Stimulated activated CD4-positive, alpha-beta T cell treated with anti-CD3 and anti-CD28 coated beads, Interleukin-1b, Interleukin-23, amount 100 ng/mL, for 48 hours (primary cell): ENCODE results near the gene HDDC2.
"Not testable (repeated sequence)": the region's sequence is repeated elsewhere in the genome, so short reads cannot be mapped to it uniquely, and the experiment has no call there.

ENCODE experiments used
- DNase-seq: peaks from one replicate; pipeline ENCODE4 v3.0.0-alpha.2; 2020

HDDC2 gene

DNA sequence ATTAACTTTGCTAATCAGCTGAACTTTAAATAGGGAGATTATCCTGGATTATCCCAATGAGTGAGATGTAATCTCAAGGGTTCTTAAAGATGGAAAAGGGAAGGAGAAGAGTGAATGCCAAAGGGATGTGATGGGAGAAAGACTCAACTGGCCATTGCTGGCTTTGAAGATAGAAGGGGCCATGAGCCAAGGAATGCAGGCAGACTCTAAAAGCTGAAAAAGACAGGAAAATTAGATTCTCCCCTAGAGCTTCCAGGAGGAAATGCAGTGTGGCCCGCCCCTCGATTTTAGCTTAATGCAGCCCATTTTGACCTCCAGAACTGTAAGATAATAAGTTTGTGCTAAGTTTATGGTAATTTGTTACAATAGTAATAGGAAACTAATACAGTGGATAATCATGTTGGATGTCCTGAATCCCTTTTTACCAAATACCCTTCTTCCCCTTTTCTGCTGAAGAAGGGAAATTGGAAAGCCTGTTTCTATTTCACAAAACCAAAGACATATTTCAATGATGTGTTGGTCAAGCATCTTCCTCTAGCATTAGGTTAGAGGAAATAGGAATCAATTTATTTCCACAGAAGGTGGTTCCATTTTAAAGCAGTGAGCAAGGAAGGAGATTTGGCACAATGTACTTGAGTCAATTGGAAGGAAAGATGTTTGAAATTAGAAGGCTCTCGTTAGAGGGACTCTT lies 3.3 kb upstream of the HDDC2 start:
- no peak for DNase-seq

DNA sequence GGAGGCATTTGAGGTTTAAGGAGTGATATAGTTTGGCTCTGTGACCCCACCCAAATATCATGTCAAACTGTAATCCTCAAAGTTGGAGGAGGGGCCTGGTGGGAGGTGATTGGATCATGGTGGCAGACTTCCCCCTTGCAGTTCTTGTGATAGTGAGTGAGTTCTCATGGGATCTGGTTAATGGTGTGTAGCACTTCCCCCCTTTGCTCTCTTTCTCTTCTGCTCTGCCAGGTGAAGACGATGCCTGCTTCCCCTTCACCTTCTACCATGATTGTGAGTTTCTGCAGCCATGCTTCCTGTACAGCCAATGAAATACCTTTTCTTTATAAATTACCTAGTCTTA lies 1.7 kb upstream of the HDDC2 start:
- DNase-seq, result no peak

DNA sequence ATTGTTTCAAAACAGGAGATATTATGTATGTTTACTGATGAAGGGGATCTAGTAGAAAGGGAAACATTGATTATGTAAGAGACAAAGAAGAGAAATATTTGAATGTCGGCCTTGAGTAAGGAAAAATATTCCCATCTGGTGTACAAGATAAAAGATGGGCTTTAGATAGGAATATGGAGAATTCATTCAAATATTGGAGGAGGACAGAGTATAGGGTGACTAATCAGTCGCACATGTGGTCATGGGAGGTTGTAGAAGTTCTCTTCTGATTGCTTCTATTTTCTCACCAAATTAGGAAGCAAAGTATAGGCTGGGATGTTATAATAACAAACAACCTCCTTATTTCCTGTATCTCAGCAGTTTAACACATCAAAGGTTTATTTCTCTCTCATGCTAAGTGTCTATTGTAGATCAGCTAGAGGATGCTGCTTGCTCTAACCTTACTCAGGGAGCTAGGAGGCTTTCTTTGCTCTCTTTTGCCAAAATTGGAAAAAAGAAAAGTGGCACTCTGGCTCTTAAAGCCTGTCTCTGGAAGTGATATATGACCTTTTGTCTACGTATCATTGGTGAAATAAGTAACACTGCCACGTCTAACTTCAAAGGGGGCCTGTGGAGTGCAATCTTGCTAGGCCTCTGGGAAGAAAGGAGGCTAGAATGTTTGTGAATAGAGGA lies 1.2 kb upstream of the HDDC2 start:
- no peak for DNase-seq

GRCh38 chr6:125300992-125301434 lies 754 bp downstream of the HDDC2 start:
- no peak for DNase-seq

- no peak for DNase-seq
Measured at GRCh38 chr6:125299257-125299656, 2.5 kb downstream of the HDDC2 start.

DNA sequence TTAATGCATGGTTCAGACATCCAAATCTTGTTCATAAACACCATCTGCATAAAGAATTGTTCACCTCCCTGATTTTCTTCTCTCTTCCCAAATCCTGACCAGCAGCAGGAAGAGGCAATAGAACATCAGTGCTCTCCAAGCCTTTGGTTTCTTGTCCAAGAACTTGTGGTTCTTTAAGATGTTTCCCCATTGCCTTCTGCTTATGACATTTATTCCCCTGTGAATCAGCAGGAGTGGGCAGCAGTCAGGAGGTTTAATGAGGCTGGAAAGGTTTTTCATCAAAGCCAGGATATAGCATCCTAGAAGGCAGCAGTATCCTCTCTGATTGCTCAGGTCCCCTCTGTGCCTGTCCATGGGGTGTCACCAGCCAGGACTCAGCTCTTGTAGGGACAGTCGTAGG lies 5.3 kb downstream of the HDDC2 start:
- DNase-seq, result no peak

DNA sequence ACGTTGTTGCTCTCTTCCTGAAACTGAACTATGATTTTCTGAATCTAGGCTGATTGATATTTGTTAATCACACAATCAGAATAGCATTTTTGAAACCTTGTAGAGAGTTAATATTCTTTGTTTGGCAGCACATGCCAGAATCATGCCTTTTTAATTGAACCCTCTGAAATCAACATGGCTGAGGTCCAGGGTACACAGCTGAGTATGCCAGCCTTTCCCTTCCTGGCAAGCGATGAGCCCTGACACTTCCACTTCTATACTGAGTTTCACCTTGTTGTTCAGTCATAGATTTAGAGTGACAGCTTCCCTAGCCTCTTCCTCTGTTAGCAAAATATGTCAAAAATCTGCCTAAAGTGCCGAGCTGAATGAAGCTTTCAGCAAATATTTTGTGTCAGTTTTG lies 6.8 kb downstream of the HDDC2 start:
- no peak for DNase-seq

DNA sequence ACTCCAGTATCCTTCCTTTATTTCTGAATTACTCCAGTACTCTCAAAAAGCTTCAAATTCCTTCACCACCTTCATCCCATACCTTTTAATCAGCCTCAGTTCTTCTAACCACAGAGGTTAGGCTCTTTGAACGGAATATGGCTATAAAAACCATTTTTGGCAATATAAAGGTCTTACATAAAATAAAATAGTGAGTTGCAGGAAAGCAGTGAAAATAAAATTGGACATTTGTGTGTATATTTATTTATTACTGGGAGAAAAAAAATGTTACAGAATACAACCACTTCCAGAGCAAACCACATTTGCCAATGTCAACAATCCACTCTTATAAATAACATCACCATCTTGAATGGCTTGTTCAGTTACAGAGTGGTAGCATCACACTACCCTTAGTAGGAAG lies 7.7 kb downstream of the HDDC2 start:
- DNase-seq, result no peak

- DNase-seq, result no peak
Measured at GRCh38 chr6:125293587-125293986, 8.2 kb downstream of the HDDC2 start.

DNA sequence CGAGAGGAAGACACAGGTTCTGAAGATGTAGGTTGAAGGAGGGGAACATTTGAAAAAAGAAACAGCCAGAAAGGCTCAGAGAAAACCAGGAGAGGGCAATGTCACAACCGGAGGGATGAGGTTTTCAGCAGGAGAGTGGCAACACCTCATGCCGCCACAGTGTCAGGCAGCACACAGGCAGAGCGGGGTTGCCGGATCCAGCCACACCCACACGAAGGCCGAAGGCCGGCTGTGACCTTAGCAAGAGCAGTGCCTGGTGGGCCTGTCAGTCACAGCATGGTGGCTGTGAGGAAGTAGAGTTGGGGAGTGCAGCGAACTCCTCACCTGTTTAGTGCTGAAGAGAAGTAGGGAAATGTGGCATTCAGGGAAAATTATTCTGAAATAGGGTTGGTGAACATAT lies 14.0 kb downstream of the HDDC2 start:
- DNase-seq, result no peak

- DNase-seq, result no peak
Measured at GRCh38 chr6:125285936-125286335, 15.8 kb downstream of the HDDC2 start.

- DNase-seq, result no peak
Measured at GRCh38 chr6:125285353-125285752, 16.4 kb downstream of the HDDC2 start.

GRCh38 chr6:125282470-125282869 lies 19.3 kb downstream of the HDDC2 start:
- not testable (repeated sequence) for DNase-seq

DNA sequence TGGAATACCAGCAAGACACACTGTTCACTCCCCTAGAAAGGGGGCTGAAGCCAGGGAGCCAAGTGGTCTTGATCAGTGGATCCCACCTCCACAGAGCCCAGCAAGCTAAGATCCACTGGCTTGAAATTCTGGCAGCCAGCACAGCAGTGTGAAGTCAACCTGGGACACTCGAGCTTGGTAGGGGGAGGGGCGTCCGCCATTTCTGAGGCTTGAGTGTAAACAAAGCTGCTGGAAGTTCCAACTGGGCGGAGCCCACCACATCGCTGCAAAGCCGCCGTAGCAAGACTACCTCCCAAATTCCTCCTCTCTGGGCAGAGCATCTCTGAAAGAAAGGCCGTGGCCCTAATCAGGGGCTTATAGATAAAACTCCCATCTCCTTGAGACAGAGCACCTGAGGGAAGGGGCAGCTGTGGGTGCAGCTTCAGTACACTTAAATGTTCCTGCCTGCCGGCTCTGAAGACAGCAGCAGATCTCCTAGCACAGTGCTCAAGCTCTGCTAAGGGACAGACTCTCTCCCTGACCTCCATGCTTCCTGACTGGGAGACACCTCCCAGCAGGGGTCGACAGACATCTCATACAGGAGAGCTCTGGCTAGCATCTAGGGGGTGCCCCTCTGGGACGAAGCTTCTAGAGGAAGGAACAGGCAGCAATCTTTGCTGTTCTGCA lies 21.3 kb downstream of the HDDC2 start:
- DNase-seq, result not testable (repeated sequence)

- DNase-seq, result no peak
Measured at GRCh38 chr6:125279961-125280360, 21.8 kb downstream of the HDDC2 start.

DNA sequence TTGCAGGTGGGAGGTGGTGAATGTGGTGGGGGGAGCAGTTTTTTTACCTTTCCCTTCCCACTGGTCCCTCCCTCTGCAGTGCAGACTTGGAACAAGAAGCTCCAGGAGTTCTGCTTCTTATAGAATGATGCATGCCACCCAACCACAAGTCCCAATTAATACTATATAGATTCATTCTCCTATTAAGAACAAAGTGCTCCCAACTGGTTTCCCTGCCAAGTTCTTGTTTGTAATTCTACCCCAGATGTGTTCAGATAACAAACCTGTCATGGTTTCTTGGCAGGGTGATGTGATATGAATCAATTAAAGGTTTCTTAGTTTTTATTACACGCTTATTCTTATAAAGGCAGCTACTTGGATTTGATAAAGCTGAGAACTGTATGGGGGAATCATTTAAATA lies 23.9 kb downstream of the HDDC2 start:
- no peak for DNase-seq

- DNase-seq, result no peak
Measured at GRCh38 chr6:125275779-125276178, 26.0 kb downstream of the HDDC2 start.

DNA sequence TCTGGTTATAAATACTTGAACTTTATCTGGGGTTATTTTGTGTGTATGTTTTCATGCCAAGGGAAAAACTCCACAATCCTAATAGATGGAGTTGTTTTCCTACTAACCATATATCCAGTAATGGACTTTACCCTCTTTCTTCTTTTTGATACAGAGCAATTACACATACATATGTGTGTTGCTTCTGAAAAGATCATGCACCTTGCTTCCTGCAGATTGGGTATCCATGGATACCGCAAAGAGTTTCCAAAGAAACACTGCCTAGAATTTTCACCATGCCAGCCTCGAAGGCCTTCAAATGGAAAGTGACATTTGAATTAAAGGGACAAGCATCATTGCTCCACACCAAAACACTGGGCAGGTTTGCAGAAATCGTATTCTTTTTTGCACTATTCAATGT lies 26.8 kb downstream of the HDDC2 start:
- DNase-seq, result no peak

DNA sequence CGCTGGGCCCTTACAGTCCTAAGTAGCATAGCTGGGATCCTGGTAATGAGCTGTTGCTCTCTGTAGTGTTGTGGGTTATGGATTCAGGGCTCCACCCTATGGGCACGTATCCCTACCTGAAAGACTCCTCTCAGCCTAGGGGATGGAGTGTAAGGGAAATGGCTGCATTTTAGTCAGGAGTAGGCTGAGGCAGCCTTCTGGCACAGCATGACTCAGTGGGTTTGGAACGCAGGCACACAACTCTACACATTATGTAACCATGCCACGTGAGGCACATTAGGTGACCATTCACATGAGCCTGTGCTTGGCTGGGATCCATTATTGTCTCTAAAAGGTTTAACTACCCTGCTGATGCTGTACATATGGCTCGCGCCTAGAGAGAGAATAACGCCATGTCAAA lies 27.8 kb downstream of the HDDC2 start:
- no peak for DNase-seq

GRCh38 chr6:125273251-125273650 lies 28.5 kb downstream of the HDDC2 start:
- DNase-seq, result no peak

DNA sequence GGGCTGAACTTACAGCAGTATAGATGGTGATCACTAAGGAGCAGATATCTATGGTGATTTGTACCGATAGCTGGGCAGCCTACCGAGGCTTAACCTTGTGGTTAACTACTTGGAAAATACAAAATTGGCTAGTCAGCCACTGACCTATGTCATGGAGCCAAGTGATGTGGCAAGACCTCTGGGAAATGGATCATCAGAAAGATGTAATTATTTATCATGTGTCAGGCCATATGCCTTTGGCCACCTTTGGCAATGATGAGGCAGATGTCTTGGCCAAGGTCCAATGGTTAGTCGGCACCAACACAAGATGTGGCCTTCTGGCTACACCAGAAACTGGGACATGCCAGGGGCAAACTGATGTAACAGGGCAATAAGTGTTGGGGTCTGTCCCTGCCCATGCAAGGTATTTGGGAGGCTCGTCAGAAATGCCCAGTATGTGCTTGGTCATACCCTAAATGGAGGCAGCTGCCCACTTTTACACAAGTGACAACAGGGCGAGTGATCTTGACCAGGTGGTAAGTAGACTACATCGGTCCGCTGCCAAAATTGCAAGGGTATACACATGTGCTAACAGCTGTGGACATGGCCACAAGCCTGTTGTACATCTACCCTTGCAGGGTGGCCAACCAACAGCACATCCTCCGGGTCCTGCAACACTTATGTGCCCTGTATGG lies 30.1 kb downstream of the HDDC2 start:
- no peak for DNase-seq

GRCh38 chr6:125270380-125270779 lies 31.4 kb downstream of the HDDC2 start:
- no peak for DNase-seq

DNA sequence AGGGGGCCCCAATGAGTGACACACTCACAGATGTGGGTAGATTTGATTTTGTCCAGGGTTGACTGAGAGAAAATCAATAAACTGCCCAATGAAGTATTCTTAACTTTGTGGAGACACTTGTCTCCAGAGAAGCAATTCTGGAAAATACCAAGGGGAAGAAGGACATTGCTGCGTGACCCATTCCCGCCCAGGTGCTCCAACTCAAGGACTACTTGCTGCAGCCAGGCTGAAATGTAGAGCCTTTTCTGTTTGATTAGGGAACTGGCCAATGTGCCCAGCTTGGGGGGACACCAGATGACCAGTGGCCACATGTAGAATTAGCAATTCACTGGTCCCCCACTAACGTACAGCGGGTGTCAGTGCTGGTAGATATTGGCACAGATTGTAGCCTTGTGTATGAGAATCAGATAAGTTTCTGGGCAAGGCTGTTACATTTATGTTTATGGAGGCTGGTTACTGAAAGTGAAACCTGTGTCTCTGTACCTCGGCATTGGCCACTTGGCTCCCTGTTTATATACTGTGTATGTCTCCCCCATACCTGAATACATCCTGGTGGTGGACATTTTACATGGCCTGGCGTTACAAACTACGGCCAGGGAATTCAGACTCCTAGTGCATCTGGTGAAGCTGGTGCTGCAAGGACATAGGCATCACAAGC lies 32.3 kb downstream of the HDDC2 start:
- DNase-seq, result no peak
